HCT116 (cell line): Measurements from ENCODE around the gene S1PR2. TPM values are rescaled to one million over a fixed set of nuclear protein-coding genes. Genes with fewer than 3 reads are reported as not detected.

Experiments
- ATAC-seq: fragments of 200-7000 bp; cut with Tn5 transposase; 2 replicates; pipeline ENCODE4 v1.9.1; 2020; ENCODE audit warnings: mild to moderate bottlenecking, moderate library complexity
- BruUV-seq: library from RNA; stranded (reverse); fragments of 400-500 nt; replicated peaks from 2 replicates; lab custom pipeline; 2021; lab: Mats Ljungman, UMichigan
- CTCF ChIA-PET: fragments of 300-600 bp; sonication (Branson Sonifier 250); formaldehyde crosslinking; loops from one replicate; lab custom pipeline; 2021; ENCODE audit warnings: antibody characterized with exemption; lab: Charles Lee
- POLR2A ChIA-PET: fragments of 300-600, 350-600 bp; sonication (Branson Sonifier 250); formaldehyde crosslinking; loops from one replicate; lab custom pipeline; 2021; ENCODE audit warnings: antibody characterized with exemption; lab: Charles Lee
- RAD21 ChIA-PET, 2 experiments: fragments of 300-600 bp; sonication (Branson Sonifier 250); formaldehyde crosslinking; loops; one replicate each; lab custom pipeline; 2023; ENCODE audit warnings: low total read pairs in 2 of 2; ENCODE audit not compliant: uncharacterized antibody in 2 of 2, unreplicated experiment in 2 of 2, low non-redundant PET in 1 of 2; lab: Charles Lee
- DNase-seq: peaks from one replicate; pipeline ENCODE4 v3.0.0-alpha.2; 2010; ENCODE audit warnings: low read depth, low spot score
- H2AFZ ChIP-seq: fragments of 200-600 bp; shearing (Covaris generic), sonication (generic); 2 replicates; pipeline ENCODE4 v1.6.1; 2017; ENCODE audit warnings: low read depth, mixed run types, mixed read lengths, antibody characterized with exemption, low read length; ENCODE audit not compliant: poor library complexity, severe bottlenecking
- H3K27ac ChIP-seq: 2 replicates; pipeline ENCODE4 v1.5.1; 2012; ENCODE audit warnings: low read depth, low read length
- H3K27me3 ChIP-seq: fragments of 200-600 bp; sonication (generic); 2 replicates; pipeline ENCODE4 v1.6.1; 2016; ENCODE audit warnings: mixed run types, low read length, mixed read lengths; ENCODE audit not compliant: insufficient read depth
- H3K36me3 ChIP-seq, 2 experiments: fragments of 200-500 bp in 1 of 2; fragments of 200-600 bp in 1 of 2; sonication (Bioruptor generic) in 1 of 2; sonication (generic) in 1 of 2; 2 replicates each; pipeline versions ENCODE4 v1.5.1 to v1.6.1; 2014 to 2016; ENCODE audit warnings: low read length in 2 of 2, inconsistent platforms in 1 of 2, mixed read lengths in 1 of 2, mixed run types in 1 of 2; ENCODE audit not compliant: insufficient read depth in 2 of 2, control insufficient read depth in 1 of 2
- H3K4me1 ChIP-seq, 2 experiments: fragments of 200-600 bp in 1 of 2; sonication (generic) in 1 of 2; 2 replicates each; pipeline versions ENCODE4 v1.5.1 to v1.6.1; 2012 to 2017; ENCODE audit warnings: low read length in 2 of 2, inconsistent platforms in 1 of 2, mild to moderate bottlenecking in 1 of 2, mixed read lengths in 1 of 2, mixed run types in 1 of 2, moderate library complexity in 1 of 2; ENCODE audit not compliant: insufficient read depth in 2 of 2, control insufficient read depth in 1 of 2
- H3K4me2 ChIP-seq: fragments of 200-600 bp; sonication (generic); 2 replicates; pipeline ENCODE4 v1.6.1; 2017; ENCODE audit warnings: mixed run types, low read length, mixed read lengths
- H3K4me3 ChIP-seq, 2 experiments: fragments of 200-600 bp in 1 of 2; sonication (generic) in 1 of 2; replicated peaks in 1 of 2; 2 replicates each; pipeline ENCODE4 v1.5.1; 2011 to 2016; ENCODE audit warnings: low read length in 2 of 2, control low read depth in 1 of 2, low read depth in 1 of 2, mild to moderate bottlenecking in 1 of 2, mixed read lengths in 1 of 2, mixed run types in 1 of 2
- H3K79me2 ChIP-seq: fragments of 200-600 bp; sonication (generic); 2 replicates; pipeline ENCODE4 v1.6.1; 2017; ENCODE audit warnings: mild to moderate bottlenecking, mixed run types, low read length, moderate library complexity, mixed read lengths; ENCODE audit not compliant: insufficient read depth
- H3K9ac ChIP-seq: fragments of 200-600 bp; sonication (generic); 2 replicates; pipeline ENCODE4 v1.6.1; 2016; ENCODE audit warnings: low read length, mixed read lengths
- H3K9me2 ChIP-seq: fragments of 200-600 bp; sonication (generic), shearing (Covaris generic); 2 replicates; pipeline ENCODE4 v1.6.1; 2017; ENCODE audit warnings: mixed run types, mild to moderate bottlenecking, moderate library complexity; ENCODE audit not compliant: insufficient read depth
- H3K9me3 ChIP-seq, 2 experiments: fragments of 200-500 bp in 1 of 2; fragments of 200-600 bp in 1 of 2; sonication (Bioruptor generic) in 1 of 2; sonication (generic) in 1 of 2; 2 replicates each; pipeline ENCODE4 v1.6.1; 2014 to 2017; ENCODE audit warnings: low read length in 2 of 2, mixed read lengths in 2 of 2, inconsistent platforms in 1 of 2, low read depth in 1 of 2, mild to moderate bottlenecking in 1 of 2, mixed run types in 1 of 2, moderate library complexity in 1 of 2; ENCODE audit not compliant: control insufficient read depth in 1 of 2, insufficient read depth in 1 of 2
- H4K20me1 ChIP-seq: fragments of 200-600 bp; sonication (generic), shearing (Covaris generic); 2 replicates; pipeline ENCODE4 v1.6.1; 2017; ENCODE audit warnings: mixed run types, mild to moderate bottlenecking, moderate library complexity; ENCODE audit not compliant: insufficient read depth
- CBX3 ChIP-seq: IDR thresholded peaks from 2 replicates; pipeline ENCODE4 v1.6.1; 2012; ENCODE audit warnings: low read depth
- CEBPB ChIP-seq: IDR thresholded peaks from 2 replicates; pipeline ENCODE4 v1.6.1; 2012; ENCODE audit warnings: low read depth
- ELF1 ChIP-seq: IDR thresholded peaks from 2 replicates; pipeline ENCODE4 v1.6.1; 2012; ENCODE audit warnings: low read depth, borderline replicate concordance
- EZH2phosphoT487 ChIP-seq: fragments of 200-600 bp; IDR thresholded peaks from 2 replicates; pipeline ENCODE4 v1.6.1; 2018; ENCODE audit warnings: antibody characterized with exemption, borderline replicate concordance
- FOSL1 ChIP-seq: IDR thresholded peaks from 2 replicates; pipeline ENCODE4 v1.6.1; 2012; ENCODE audit warnings: low read depth
- JUND ChIP-seq: IDR thresholded peaks from 2 replicates; pipeline ENCODE4 v1.6.1; 2012
- POLR2A ChIP-seq: IDR thresholded peaks from 2 replicates; pipeline ENCODE4 v1.7.0; 2011; ENCODE audit warnings: borderline replicate concordance; ENCODE audit not compliant: insufficient read depth, insufficient read length; ENCODE audit errors: extremely low read depth
- POLR2AphosphoS5 ChIP-seq: IDR thresholded peaks from 2 replicates; pipeline ENCODE4 v1.6.1; 2011; ENCODE audit warnings: mild to moderate bottlenecking, low read depth, low read length, moderate library complexity
- SIN3A ChIP-seq: IDR thresholded peaks from 2 replicates; pipeline ENCODE4 v1.6.1; 2012; ENCODE audit warnings: low read depth
- SP1 ChIP-seq: IDR thresholded peaks from 2 replicates; pipeline ENCODE4 v1.6.1; 2012; ENCODE audit warnings: low read depth
- TCF7L2 ChIP-seq: IDR thresholded peaks from 2 replicates; pipeline ENCODE4 v1.7.0; 2011; ENCODE audit warnings: borderline replicate concordance, inconsistent platforms; ENCODE audit not compliant: insufficient read depth, insufficient read length; ENCODE audit errors: extremely low read depth
- ZFX ChIP-seq: fragments of 450-650 bp; IDR thresholded peaks from 2 replicates; pipeline ENCODE4 v1.6.1; 2017
- ZNF274 ChIP-seq: fragments of 200-500 bp; sonication (Bioruptor generic); IDR thresholded peaks from 2 replicates; pipeline ENCODE4 v1.6.1; 2014; ENCODE audit warnings: mild to moderate bottlenecking, low read depth, low read length, inconsistent platforms
- intact Hi-C: fragments of 100-400 bp; cut with micrococcal nuclease; formaldehyde crosslinking; loops from 2 replicates; pipeline ENCODE4 v1.10.0; 2022
- total RNA-seq: library from RNA; stranded (reverse); gene quantifications from one replicate; pipeline ENCODE4 v1.2.1, GENCODE V29; 2021; ENCODE audit not compliant: unreplicated experiment
- TF ChIP-seq, protein P1 (sequence below): IDR thresholded peaks from 2 replicates; pipeline ENCODE4 v1.6.1; 2012
- TF ChIP-seq, protein P2 (sequence below): IDR thresholded peaks from 2 replicates; pipeline ENCODE4 v1.6.1; 2012
- TF ChIP-seq, protein P3 (sequence below): IDR thresholded peaks from 2 replicates; pipeline ENCODE4 v1.6.1; 2012; ENCODE audit warnings: low read depth

Gene S1PR2
- total RNA-seq, 1 experiment from 2014 or later = 6.1 TPM

- Histone ChIP-seq H3K9me2 (no peaks in the 10 kb centered on the region), H3K36me3 (no peaks in the 10 kb centered on the region), H3K4me3 (no peak overlapping the region), H3K27me3 (no peaks in the 10 kb centered on the region), H4K20me1 (no peaks in the 10 kb centered on the region), H3K79me2 (no peaks in the 10 kb centered on the region), H3K9ac (no peak overlapping the region; the same call in 1 of the 2 replicates), H2AFZ (peak overlapping the region; percentile 1), H3K27ac (peak overlapping the region; percentile 43; the same call in 1 of the 2 replicates), H3K4me1 (peaks cover 27 to 33% of the 10 kb centered on the region in 2 experiments), H3K4me2 (peak overlapping the region; percentile 44), H3K9me3 (peaks cover 0 to 9% of the 10 kb centered on the region in 2 experiments; a peak in 1 of 4 replicates)
- POLR2A ChIA-PET = interaction anchor here (0.9 kb wide), 1 partner anchor 11 kb away, joined by 5 read pairs; the partner anchor contains the start of gene DNMT1
- ATAC-seq (peak; percentile 84), DNase-seq (no peak)
- no TSS peak for BruUV-seq
- intact Hi-C loops = no loop called here
- CTCF ChIA-PET = interaction anchor here (0.7 to 1.1 kb wide), 3 partner anchors 13 to 44 kb away, joined by 3 to 4 read pairs (median 4); no protein-coding TSS in a partner anchor
- RAD21 ChIA-PET = interaction anchor here in 1 of 2 experiments (0.6 kb wide), 1 partner anchor 34 kb away, joined by 5 read pairs; no protein-coding TSS in a partner anchor
- TF ChIP-seq CBX3 (peak; percentile 96; the same call in 1 of the 2 replicates), POLR2AphosphoS5 (peak; percentile 17; the same call in 1 of the 2 replicates), JUND (peak; percentile 57), POLR2A (no peak)
- TF ChIP-seq, protein P1, sequence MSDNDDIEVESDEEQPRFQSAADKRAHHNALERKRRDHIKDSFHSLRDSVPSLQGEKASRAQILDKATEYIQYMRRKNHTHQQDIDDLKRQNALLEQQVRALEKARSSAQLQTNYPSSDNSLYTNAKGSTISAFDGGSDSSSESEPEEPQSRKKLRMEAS = peak; percentile 98
These were observed 24.8 kb downstream of the S1PR2 start for GRCh38 chr19:10206226-10206885.

DNA sequence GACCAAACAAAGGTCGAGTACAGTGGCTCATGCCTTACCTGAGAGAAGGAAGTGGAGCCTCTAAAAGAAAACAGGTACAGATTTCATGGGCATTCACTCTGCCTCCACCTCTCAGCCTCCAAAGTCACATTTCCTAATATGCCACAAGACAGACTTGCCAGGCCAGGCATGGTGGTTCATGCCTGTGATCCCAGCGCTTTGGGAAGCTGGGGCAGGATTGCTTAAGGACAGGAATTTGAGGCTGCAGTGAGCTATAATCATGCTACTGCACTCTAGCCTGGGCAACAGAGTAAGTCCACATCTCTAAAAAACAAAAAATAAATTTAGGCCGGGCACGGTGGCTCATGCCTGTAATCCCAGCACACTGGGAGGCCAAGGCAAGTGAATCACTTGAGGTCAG, 25.5 kb downstream of the S1PR2 start:
- Histone ChIP-seq H3K9me2 (no peaks in the 10 kb centered on the region), H3K9ac (no peak overlapping the region), H3K79me2 (no peaks in the 10 kb centered on the region), H3K4me1 (peaks cover 27 to 33% of the 10 kb centered on the region in 2 experiments), H3K4me2 (no peak overlapping the region), H3K36me3 (no peaks in the 10 kb centered on the region), H3K9me3 (peaks cover 0 to 9% of the 10 kb centered on the region in 2 experiments; a peak in 1 of 4 replicates), H2AFZ (no peak overlapping the region), H4K20me1 (no peaks in the 10 kb centered on the region), H3K27ac (no peak overlapping the region), H3K27me3 (no peaks in the 10 kb centered on the region), H3K4me3 (no peak overlapping the region)
- no peak for DNase-seq
- POLR2A ChIA-PET = interaction anchor here (0.9 kb wide), 1 partner anchor 11 kb away, joined by 5 read pairs; the partner anchor contains the start of gene DNMT1
- RAD21 ChIA-PET = no interaction called here
- CTCF ChIA-PET = interaction anchor here (0.7 to 1.1 kb wide), 2 partner anchors 13 to 45 kb away, joined by 3 to 4 read pairs; no protein-coding TSS in a partner anchor
- no peak for ATAC-seq
- intact Hi-C loops = no loop called here
- no TSS peak for BruUV-seq
- TF ChIP-seq POLR2A (no peak), TCF7L2 (no peak), FOSL1 (no peak), SP1 (no peak), ELF1 (no peak), SIN3A (no peak), CEBPB (no peak), JUND (no peak), ZFX (no peak), ZNF274 (no peak), EZH2phosphoT487 (no peak)
- TF ChIP-seq, protein P2, sequence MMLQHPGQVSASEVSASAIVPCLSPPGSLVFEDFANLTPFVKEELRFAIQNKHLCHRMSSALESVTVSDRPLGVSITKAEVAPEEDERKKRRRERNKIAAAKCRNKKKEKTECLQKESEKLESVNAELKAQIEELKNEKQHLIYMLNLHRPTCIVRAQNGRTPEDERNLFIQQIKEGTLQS = no peak
- TF ChIP-seq, protein P1 = no peak
- TF ChIP-seq, protein P3, sequence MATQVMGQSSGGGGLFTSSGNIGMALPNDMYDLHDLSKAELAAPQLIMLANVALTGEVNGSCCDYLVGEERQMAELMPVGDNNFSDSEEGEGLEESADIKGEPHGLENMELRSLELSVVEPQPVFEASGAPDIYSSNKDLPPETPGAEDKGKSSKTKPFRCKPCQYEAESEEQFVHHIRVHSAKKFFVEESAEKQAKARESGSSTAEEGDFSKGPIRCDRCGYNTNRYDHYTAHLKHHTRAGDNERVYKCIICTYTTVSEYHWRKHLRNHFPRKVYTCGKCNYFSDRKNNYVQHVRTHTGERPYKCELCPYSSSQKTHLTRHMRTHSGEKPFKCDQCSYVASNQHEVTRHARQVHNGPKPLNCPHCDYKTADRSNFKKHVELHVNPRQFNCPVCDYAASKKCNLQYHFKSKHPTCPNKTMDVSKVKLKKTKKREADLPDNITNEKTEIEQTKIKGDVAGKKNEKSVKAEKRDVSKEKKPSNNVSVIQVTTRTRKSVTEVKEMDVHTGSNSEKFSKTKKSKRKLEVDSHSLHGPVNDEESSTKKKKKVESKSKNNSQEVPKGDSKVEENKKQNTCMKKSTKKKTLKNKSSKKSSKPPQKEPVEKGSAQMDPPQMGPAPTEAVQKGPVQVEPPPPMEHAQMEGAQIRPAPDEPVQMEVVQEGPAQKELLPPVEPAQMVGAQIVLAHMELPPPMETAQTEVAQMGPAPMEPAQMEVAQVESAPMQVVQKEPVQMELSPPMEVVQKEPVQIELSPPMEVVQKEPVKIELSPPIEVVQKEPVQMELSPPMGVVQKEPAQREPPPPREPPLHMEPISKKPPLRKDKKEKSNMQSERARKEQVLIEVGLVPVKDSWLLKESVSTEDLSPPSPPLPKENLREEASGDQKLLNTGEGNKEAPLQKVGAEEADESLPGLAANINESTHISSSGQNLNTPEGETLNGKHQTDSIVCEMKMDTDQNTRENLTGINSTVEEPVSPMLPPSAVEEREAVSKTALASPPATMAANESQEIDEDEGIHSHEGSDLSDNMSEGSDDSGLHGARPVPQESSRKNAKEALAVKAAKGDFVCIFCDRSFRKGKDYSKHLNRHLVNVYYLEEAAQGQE = no peak
